ENCODE measurements around the gene FOXL3.

- TF ChIP-seq EZH2 (IDR thresholded peaks at IDR 0.05; ENCODE audit: borderline replicate concordance, insufficient read depth, low read depth, low read length, poor library complexity, severe bottlenecking) = no peak
- no peak for TF ChIP-seq CTCF (IDR thresholded peaks at IDR 0.05)
Observed at GRCh38 chr7:327233-327931, 37.4 kb downstream of the FOXL3 start.
